ENCODE data around the gene CITED1.

DNA sequence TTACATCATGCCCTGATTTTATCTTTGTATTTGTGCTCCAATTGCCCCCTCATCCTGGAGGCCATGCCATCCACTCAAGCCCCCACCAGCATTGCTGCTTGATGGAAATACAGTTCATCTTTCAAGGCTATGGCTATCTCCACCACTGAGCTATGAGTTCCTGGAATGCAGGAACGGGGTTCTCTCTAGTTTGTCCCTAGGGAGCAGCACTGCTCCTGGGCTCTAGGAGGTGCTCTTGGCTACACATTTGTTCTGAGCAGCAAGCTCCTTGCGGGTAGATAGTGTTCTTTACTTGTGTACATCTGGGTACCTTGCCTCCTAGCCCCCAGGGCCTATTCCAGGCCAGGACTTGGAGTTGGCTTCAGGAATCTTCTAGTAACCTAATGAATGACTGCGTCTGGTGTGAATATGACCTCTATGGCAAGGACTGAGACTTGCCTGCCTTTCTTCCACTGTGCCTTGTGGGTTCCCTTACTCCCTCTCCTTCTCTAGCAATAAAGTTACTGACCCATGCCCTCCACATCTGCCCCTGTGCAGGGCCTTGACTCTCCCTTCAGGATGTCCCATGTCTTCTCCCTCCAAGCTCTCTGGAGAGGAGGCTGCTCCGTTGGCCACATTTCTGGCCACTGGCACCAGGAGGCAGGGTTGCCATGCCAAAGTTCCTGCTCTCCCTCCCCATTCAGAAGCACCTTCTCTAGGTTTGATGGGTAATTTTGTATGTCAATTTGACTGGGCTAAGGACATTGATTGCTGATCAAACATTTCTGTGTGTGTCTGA is 7.6 kb downstream of the CITED1 start:
- TF ChIP-seq KLF13 (CRISPR knock-in tag; IDR thresholded peaks at IDR 0.05) (no peak), ZBTB7A (CRISPR knock-in tag; IDR thresholded peaks at IDR 0.05) (no peak), ZNF335 (CRISPR knock-in tag; IDR thresholded peaks at IDR 0.05) (no peak), NFYB (CRISPR knock-in tag; IDR thresholded peaks at IDR 0.05) (no peak), CC2D1A (CRISPR knock-in tag; IDR thresholded peaks at IDR 0.05) (no peak)
- TF ChIP-seq, protein P1, sequence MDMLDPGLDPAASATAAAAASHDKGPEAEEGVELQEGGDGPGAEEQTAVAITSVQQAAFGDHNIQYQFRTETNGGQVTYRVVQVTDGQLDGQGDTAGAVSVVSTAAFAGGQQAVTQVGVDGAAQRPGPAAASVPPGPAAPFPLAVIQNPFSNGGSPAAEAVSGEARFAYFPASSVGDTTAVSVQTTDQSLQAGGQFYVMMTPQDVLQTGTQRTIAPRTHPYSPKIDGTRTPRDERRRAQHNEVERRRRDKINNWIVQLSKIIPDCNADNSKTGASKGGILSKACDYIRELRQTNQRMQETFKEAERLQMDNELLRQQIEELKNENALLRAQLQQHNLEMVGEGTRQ (IDR thresholded peaks at IDR 0.05; ENCODE audit: low read depth, low read length): no peak
- TF ChIP-seq, protein P1 (CRISPR knock-in tag; IDR thresholded peaks at IDR 0.05; ENCODE audit: borderline replicate concordance): no peak
- TF ChIP-seq, protein P2, sequence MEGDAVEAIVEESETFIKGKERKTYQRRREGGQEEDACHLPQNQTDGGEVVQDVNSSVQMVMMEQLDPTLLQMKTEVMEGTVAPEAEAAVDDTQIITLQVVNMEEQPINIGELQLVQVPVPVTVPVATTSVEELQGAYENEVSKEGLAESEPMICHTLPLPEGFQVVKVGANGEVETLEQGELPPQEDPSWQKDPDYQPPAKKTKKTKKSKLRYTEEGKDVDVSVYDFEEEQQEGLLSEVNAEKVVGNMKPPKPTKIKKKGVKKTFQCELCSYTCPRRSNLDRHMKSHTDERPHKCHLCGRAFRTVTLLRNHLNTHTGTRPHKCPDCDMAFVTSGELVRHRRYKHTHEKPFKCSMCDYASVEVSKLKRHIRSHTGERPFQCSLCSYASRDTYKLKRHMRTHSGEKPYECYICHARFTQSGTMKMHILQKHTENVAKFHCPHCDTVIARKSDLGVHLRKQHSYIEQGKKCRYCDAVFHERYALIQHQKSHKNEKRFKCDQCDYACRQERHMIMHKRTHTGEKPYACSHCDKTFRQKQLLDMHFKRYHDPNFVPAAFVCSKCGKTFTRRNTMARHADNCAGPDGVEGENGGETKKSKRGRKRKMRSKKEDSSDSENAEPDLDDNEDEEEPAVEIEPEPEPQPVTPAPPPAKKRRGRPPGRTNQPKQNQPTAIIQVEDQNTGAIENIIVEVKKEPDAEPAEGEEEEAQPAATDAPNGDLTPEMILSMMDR (CRISPR knock-in tag; IDR thresholded peaks at IDR 0.05): peak; percentile 75
- TF ChIP-seq, protein P3, sequence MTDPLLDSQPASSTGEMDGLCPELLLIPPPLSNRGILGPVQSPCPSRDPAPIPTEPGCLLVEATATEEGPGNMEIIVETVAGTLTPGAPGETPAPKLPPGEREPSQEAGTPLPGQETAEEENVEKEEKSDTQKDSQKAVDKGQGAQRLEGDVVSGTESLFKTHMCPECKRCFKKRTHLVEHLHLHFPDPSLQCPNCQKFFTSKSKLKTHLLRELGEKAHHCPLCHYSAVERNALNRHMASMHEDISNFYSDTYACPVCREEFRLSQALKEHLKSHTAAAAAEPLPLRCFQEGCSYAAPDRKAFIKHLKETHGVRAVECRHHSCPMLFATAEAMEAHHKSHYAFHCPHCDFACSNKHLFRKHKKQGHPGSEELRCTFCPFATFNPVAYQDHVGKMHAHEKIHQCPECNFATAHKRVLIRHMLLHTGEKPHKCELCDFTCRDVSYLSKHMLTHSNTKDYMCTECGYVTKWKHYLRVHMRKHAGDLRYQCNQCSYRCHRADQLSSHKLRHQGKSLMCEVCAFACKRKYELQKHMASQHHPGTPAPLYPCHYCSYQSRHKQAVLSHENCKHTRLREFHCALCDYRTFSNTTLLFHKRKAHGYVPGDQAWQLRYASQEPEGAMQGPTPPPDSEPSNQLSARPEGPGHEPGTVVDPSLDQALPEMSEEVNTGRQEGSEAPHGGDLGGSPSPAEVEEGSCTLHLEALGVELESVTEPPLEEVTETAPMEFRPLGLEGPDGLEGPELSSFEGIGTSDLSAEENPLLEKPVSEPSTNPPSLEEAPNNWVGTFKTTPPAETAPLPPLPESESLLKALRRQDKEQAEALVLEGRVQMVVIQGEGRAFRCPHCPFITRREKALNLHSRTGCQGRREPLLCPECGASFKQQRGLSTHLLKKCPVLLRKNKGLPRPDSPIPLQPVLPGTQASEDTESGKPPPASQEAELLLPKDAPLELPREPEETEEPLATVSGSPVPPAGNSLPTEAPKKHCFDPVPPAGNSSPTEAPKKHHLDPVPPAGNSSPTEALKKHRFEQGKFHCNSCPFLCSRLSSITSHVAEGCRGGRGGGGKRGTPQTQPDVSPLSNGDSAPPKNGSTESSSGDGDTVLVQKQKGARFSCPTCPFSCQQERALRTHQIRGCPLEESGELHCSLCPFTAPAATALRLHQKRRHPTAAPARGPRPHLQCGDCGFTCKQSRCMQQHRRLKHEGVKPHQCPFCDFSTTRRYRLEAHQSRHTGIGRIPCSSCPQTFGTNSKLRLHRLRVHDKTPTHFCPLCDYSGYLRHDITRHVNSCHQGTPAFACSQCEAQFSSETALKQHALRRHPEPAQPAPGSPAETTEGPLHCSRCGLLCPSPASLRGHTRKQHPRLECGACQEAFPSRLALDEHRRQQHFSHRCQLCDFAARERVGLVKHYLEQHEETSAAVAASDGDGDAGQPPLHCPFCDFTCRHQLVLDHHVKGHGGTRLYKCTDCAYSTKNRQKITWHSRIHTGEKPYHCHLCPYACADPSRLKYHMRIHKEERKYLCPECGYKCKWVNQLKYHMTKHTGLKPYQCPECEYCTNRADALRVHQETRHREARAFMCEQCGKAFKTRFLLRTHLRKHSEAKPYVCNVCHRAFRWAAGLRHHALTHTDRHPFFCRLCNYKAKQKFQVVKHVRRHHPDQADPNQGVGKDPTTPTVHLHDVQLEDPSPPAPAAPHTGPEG (CRISPR knock-in tag; IDR thresholded peaks at IDR 0.05): no peak
